HepG2 (cell line): ENCODE measurements around the gene SLC16A11. TPM values are rescaled to one million over a fixed set of nuclear protein-coding genes. Genes with fewer than 3 reads are reported as not detected.

ENCODE experiments used
- CREB1 ChIP-seq, 2 experiments: fragments of 450-650 bp in 1 of 2; IDR thresholded peaks; 2 replicates each; pipeline ENCODE4 v1.6.1; 2016 to 2017; ENCODE audit warnings: control low read depth in 1 of 2, mild to moderate bottlenecking in 1 of 2, missing compliant biosample characterization in 1 of 2, missing genetic modification characterization in 1 of 2
- CTCF ChIP-seq: sonication (generic); formaldehyde crosslinking; IDR thresholded peaks from 2 replicates; pipeline ENCODE4 v1.5.0; 2020; ENCODE audit warnings: mild to moderate bottlenecking, missing genetic modification reagents, moderate library complexity
- HDAC2 ChIP-seq: sonication (generic); formaldehyde crosslinking; IDR thresholded peaks from 2 replicates; pipeline ENCODE4 v1.4.0; 2020; ENCODE audit warnings: missing genetic modification reagents
- HMG20B ChIP-seq: conservative IDR thresholded peaks from 2 replicates; pipeline ENCODE4 v1.6.1; 2016; ENCODE audit warnings: missing genetic modification reagents, missing compliant biosample characterization
- HMGXB3 ChIP-seq: sonication (generic); formaldehyde crosslinking; IDR thresholded peaks from 2 replicates; pipeline ENCODE4 v1.4.0; 2020; ENCODE audit warnings: missing genetic modification reagents, borderline replicate concordance
- HOXA3 ChIP-seq: sonication (generic); formaldehyde crosslinking; IDR thresholded peaks from 2 replicates; pipeline ENCODE4 v1.5.0; 2020; ENCODE audit warnings: missing genetic modification reagents
- IKZF5 ChIP-seq: IDR thresholded peaks from 2 replicates; pipeline ENCODE4 v1.6.1; 2018; ENCODE audit warnings: missing genetic modification reagents, mild to moderate bottlenecking, missing compliant biosample characterization
- KDM6A ChIP-seq: IDR thresholded peaks from 2 replicates; pipeline ENCODE4 v1.6.1; 2016; ENCODE audit warnings: low read depth
- NCOA2 ChIP-seq: sonication (generic); formaldehyde crosslinking; IDR thresholded peaks from 2 replicates; pipeline ENCODE4 v1.8.0; 2022; ENCODE audit warnings: inconsistent platforms
- RARA ChIP-seq: IDR thresholded peaks from 2 replicates; pipeline ENCODE4 v1.6.1; 2016; ENCODE audit warnings: missing genetic modification reagents, missing compliant biosample characterization
- SNAPC4 ChIP-seq: sonication (generic); formaldehyde crosslinking; IDR thresholded peaks from 2 replicates; pipeline ENCODE4 v1.4.0; 2020; ENCODE audit warnings: mild to moderate bottlenecking, missing genetic modification reagents
- ZNF605 ChIP-seq: sonication (generic); formaldehyde crosslinking; IDR thresholded peaks from 2 replicates; pipeline ENCODE4 v1.8.0; 2022; ENCODE audit warnings: mild to moderate bottlenecking, missing genetic modification reagents
- ZNF761 ChIP-seq: sonication (generic); formaldehyde crosslinking; conservative IDR thresholded peaks from 2 replicates; pipeline ENCODE4 v1.4.0; 2020; ENCODE audit warnings: mild to moderate bottlenecking, missing genetic modification reagents
- ZSCAN30 ChIP-seq: sonication (generic); formaldehyde crosslinking; IDR thresholded peaks from 2 replicates; pipeline ENCODE4 v1.5.0; 2020; ENCODE audit warnings: mild to moderate bottlenecking, missing genetic modification reagents
- polyA plus RNA-seq, 8 experiments: library from polyadenylated mRNA; depleted of rRNA in 3 of 8; stranded (reverse) in 7 of 8; unstranded in 1 of 8; fragments of >200 nt; fragmentation: Illumina TruSeq in 4 of 8; extraction: Trizol in 4 of 8; gene quantifications; 2 replicates each; pipeline versions ENCODE4 v1.2.1 to v1.2.3, GENCODE V29; 2011 to 2016; ENCODE audit warnings: low read depth in 4 of 8, missing spikeins in 1 of 8, mixed read lengths in 1 of 8; ENCODE audit not compliant: insufficient read depth in 1 of 8
- total RNA-seq, 5 experiments: library from RNA; depleted of rRNA; stranded (reverse); fragments of >200 nt; fragmentation: Illumina TruSeq; extraction: Trizol; gene quantifications; 2 replicates each; pipeline ENCODE4 v1.2.3, GENCODE V29; 2016; ENCODE audit warnings: low read depth in 1 of 5

Gene SLC16A11
- total and polyA plus RNA-seq, 2 of the 13 experiments (the other 11 are each of a cell fraction or from before 2014, with no cell fraction given), result not detected

GRCh38 chr17:7046725-7047397, 3.0 kb upstream of the SLC16A11 start (continued):
- 0 out of 2 replicates have a peak, but pooled peaks have one; percentile 26 for TF ChIP-seq ZSCAN30 (CRISPR knock-in tag)
- TF ChIP-seq HMGXB3, result 0 out of 2 replicates have a peak, but pooled peaks have one; percentile 33
- peak; percentile 55; the same call in 1 of the 2 replicates for TF ChIP-seq IKZF5 (CRISPR knock-in tag)
- 0 out of 2 replicates have a peak, but pooled peaks have one; percentile 12 for TF ChIP-seq CTCF (CRISPR knock-in tag)
- peak; percentile 83 for TF ChIP-seq NCOA2
- TF ChIP-seq HOXA3, result peak; percentile 72
- TF ChIP-seq ZNF605, result peak; percentile 27; the same call in 1 of the 2 replicates
- TF ChIP-seq ZNF761, result 0 out of 2 replicates have a peak, but pooled peaks have one; percentile 38
- TF ChIP-seq HDAC2, result peak; percentile 78
- TF ChIP-seq KDM6A, result peak; percentile 50; the same call in 1 of the 2 replicates
- TF ChIP-seq HMG20B (CRISPR knock-in tag), result 0 out of 2 replicates have a peak, but pooled peaks have one; percentile 13
- peak; percentile 53; the same call in 1 of the 2 replicates for TF ChIP-seq RARA
- 0 out of 2 replicates have a peak, but pooled peaks have one; percentile 22 for TF ChIP-seq SNAPC4 (CRISPR knock-in tag)
- TF ChIP-seq CREB1 (IDR thresholded peaks at IDR 0.05), result peak; percentile 52; the same call in 1 of the 2 replicates
- peak; percentile 56 for TF ChIP-seq CREB1 (CRISPR knock-in tag; IDR thresholded peaks at IDR 0.05)
